ENCODE measurements around the gene KRT86.

Gene KRT86

DNA sequence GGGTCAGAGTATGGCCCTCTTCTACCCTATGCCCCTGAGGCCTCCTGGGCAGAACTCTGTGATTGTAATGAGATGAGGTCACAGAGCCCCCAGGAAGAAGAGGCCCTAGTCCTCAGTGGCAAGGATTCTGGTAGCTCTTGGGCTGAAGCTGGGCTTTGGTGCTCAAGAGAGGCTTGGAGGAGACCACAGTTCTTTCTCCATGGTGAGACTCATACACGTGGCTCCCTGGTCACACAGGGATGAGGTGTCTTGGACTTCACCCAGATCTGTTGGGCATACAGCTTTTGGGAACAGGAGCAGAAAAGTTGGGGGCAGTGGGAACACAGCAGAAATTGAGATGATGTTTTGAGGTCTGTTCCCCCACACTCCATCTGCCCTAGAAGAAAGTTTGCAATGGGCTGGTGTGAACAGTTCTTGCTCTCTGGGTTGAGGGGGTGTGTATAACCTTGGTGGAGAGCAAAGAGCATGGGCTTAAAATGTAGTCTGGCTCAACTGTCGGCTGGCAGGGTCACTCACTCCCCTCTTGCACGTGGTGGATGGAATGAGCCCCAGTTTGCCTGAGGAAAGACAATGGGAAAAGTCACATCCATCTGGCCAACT, at the start of gene KRT86:
KRT86 (plus strand) TSS at position 125 of the 600 bp plus-strand sequence. CDS start 27,272 bp downstream, outside the sequence.
- in situ Hi-C loops (cut with HindIII; ENCODE audit: low sequenced_read_pairs), result no loop called here

DNA sequence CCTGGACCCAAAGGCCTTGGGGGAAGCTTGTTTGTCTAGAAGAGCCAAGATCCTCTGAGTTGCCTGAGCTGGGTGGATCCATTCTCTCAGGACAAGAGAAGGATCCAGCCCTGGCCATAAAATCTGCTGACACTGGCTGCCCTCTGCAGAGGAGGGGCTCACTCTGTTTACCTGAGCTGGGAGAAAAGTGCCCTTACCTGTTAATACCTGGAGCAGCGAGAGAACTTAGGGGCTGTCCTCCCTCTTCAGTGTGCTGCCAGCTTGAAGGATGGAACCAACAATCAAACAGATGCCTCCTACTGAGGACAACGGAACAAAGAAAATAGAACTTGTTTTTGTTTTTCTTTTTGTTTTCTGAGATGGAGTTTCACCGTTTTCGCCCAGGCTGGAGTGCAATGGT, 48.7 kb upstream of the KRT86 start:
- in situ Hi-C loops (cut with HindIII; ENCODE audit: low sequenced_read_pairs), result loop anchor here (5.0 kb wide), 1 partner anchor 57 kb away; no protein-coding TSS in a partner anchor

- in situ Hi-C loops (cut with HindIII; ENCODE audit: low sequenced_read_pairs), result loop anchor here (5.0 kb wide), 1 partner anchor 56 kb away; no protein-coding TSS in a partner anchor
Measured at GRCh38 chr12:52226446-52226845, 48.0 kb upstream of the KRT86 start.

- in situ Hi-C loops (cut with HindIII; ENCODE audit: low sequenced_read_pairs), result loop anchor here (5.0 kb wide), 1 partner anchor 55 kb away; no protein-coding TSS in a partner anchor
Measured at GRCh38 chr12:52227606-52228166, 46.8 kb upstream of the KRT86 start.

GRCh38 chr12:52228366-52228765, 46.1 kb upstream of the KRT86 start:
- in situ Hi-C loops (cut with HindIII; ENCODE audit: low sequenced_read_pairs), result loop anchor here (5.0 kb wide), 1 partner anchor 54 kb away; no protein-coding TSS in a partner anchor

DNA sequence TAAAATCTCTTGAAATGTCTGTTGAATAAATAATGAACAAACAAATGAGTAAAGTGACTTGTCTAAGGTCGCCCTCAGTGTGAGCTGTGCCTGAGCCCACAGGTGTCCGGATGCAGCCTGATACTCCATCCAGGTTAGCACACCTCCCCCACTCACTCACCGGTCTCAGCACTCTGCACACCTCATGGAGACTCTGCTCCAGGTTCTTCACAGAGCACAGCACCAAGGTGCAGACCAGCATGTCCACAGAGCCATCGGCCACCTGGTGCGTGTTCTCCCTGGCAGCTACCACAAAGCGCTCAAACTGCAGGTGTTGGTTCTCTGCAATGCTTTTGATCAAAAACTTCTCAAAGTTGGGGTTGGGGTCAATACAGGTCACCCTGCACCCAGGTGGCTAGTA, 45.5 kb upstream of the KRT86 start:
- in situ Hi-C loops (cut with HindIII; ENCODE audit: low sequenced_read_pairs), result loop anchor here (5.0 kb wide), 1 partner anchor 53 kb away; no protein-coding TSS in a partner anchor

DNA sequence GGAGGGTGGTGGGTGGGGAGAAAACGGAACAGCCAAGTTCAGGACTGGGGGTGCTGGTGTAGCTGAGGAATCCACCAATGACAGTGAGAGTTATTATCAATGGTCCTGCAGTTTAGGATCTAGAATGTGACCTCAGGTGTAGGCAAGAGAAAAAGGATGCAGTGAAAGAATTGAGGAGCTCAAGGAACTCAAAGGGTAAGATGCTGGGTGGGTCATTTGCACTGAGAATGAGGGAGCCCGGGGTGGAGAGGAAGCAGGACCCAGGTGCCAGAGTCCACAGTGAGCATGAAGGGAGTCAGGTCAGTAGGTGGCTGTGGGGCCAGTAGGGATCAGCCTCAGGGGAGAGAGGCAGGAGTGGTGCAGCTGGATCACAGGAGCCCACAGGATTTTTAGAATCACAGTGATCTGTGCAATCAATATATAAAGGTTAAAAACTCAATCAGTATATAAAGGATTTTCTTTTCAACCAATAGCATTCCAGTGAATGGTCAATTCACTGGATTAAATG, 44.6 kb upstream of the KRT86 start:
- in situ Hi-C loops (cut with HindIII; ENCODE audit: low sequenced_read_pairs), result loop anchor here (5.0 kb wide), 1 partner anchor 52 kb away; no protein-coding TSS in a partner anchor

- in situ Hi-C loops (cut with HindIII; ENCODE audit: low sequenced_read_pairs), result no loop called here
Measured at GRCh38 chr12:52230364-52231281, 43.8 kb upstream of the KRT86 start.

DNA sequence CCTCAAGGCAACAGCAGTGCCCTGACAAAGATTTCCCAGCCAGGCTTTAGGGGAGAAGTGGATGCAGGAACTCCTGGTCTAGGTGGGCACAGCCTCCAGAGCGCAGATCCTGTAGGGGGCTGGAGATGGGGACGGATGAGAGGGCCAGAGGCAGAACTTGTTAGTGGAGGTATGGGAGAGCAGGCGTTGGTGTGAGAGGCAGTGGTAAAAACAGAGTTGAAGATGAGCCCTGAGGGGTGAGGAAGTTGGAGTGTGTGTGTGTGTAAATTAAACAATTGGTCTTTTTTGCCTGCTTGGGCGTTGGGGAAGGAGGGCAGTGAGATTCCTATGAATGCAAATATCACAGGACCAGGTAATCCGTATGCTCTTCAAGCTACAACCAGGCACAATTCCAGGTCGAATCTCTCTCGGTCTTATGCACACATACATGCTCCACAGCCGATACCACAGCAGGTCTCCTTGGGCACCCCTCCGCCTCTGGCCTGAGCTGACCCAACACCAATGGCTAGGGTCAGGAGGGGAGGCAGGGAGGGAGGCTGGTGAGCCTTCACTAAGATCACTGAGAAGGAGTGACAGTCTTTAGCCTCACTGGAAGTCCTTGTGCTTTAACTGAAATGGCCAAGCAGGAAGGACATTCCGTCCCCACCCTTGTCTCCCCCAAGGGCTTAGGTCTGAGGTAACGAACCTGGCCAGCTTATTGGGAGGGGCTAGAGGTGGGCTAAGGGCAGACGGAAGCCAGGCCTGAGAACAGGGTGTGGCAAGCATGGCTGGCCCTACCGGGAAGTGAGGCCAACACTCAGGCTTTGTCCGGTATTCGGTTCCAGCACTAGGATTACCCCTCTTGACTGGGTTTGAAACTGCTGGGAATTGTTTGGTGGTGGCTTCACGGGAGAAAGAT, 42.9 kb upstream of the KRT86 start:
- in situ Hi-C loops (cut with HindIII; ENCODE audit: low sequenced_read_pairs), result no loop called here

- in situ Hi-C loops (cut with HindIII; ENCODE audit: low sequenced_read_pairs), result no loop called here
Measured at GRCh38 chr12:52232203-52232673, 42.2 kb upstream of the KRT86 start.

DNA sequence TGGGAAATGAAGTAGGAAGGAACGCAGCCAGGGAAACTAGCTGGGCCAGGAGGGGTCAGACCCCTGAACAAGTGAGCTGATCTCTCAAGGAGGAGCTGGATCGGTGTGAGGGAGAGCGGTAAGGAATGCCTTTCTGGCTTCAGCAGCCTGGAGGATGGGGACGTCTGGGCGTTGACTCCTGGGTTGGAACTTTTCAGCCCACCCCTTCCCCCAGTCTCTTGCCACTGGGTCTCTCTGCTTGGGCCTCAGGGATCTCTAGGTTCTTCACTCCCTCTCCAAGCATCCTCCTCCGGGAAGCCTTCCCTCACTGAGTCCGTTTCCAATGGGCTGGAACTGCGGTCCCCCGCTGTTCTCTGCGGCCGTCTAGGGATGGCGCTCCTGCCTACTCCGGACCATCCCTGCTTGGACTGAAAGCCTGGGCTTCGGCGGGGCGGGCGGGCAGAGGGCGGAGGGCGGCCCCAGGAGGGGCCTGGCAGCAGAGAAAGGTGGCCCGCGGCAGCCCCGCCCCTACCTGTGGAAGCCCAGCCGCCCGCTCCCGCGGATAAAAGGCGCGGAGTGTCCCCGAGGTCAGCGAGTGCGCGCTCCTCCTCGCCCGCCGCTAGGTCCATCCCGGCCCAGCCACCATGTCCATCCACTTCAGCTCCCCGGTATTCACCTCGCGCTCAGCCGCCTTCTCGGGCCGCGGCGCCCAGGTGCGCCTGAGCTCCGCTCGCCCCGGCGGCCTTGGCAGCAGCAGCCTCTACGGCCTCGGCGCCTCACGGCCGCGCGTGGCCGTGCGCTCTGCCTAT, 41.6 kb upstream of the KRT86 start, which contains the start of gene KRT7:
KRT7 (plus strand) TSS at position 570 of the 788 bp plus-strand sequence; CDS start at position 624, 54 bp downstream.
- in situ Hi-C loops (cut with HindIII; ENCODE audit: low sequenced_read_pairs), result no loop called here

GRCh38 chr12:52233462-52234207, 40.8 kb upstream of the KRT86 start:
- in situ Hi-C loops (cut with HindIII; ENCODE audit: low sequenced_read_pairs), result no loop called here

GRCh38 chr12:52234223-52234810, 40.1 kb upstream of the KRT86 start:
- in situ Hi-C loops (cut with HindIII; ENCODE audit: low sequenced_read_pairs), result no loop called here

DNA sequence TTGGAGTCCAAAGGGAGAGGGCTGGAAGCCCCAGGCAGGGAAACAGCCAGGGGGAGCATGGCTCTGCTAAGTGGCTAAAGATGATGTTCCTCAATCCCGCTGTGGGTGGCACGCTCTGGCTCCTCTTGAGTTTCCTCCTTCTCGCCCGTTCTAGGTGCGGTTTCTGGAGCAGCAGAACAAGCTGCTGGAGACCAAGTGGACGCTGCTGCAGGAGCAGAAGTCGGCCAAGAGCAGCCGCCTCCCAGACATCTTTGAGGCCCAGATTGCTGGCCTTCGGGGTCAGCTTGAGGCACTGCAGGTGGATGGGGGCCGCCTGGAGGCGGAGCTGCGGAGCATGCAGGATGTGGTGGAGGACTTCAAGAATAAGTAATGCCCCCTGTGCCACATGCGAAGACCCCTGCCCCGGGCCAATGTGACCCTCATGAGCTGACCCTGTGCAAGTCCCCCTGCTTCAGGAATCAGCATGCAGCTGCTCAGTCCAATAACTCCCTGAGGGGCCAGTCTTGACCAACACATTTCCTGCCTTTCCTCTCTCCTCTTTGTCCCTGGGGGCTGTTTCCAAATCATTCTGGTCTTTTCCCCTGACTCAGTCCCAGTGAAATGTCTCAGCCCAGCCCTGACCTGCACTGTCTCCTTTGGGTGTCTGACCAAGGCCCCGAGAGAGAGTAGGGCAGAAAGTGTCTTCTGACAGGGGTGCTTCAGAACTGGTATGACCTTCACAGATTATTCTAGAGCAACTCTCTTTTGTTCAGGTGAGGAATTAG, 39.3 kb upstream of the KRT86 start:
- in situ Hi-C loops (cut with HindIII; ENCODE audit: low sequenced_read_pairs), result no loop called here

DNA sequence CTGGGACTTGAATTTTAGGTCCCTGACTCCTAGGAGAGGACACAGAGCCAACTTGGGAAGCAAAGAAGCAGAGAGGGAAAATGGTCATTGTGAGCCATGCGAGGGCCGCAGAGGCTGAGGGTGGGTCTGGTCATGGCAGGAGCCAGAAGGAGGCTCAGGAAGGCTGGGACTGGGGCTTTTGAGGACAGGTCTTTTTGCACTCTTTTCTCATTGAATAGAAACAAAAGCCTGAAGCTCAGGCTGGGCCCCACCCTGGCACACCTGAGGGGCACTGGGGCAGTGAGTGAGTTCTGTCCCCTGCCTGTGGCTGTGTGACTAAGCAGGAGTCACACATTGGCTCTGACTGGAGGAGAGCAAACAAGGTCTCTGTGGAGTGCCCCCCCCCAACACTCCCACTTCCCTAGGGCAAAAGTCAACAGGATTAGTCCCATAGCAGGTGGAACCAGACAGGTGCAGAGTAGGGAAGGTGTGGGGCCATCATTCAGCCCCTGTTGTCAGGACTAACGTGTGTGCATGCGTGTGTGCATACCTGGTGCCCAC, 38.6 kb upstream of the KRT86 start:
- in situ Hi-C loops (cut with HindIII; ENCODE audit: low sequenced_read_pairs), result no loop called here

GRCh38 chr12:52236386-52237050, 37.9 kb upstream of the KRT86 start:
- in situ Hi-C loops (cut with HindIII; ENCODE audit: low sequenced_read_pairs), result no loop called here

Measured in endothelial cell of hepatic sinusoid (primary cell).